Upper lobe of left lung (tissue), 6 donors: ENCODE data around the gene FALEC. TPM values are rescaled to one million over a fixed set of nuclear protein-coding genes. Genes with fewer than 3 reads are reported as not detected.

ENCODE experiments used
- ATAC-seq, 2 donors: fragments of 200-7000 bp; cut with Tn5 transposase; one replicate each; pipeline ENCODE4 v1.9.1; 2022; ENCODE audit warnings: mild to moderate bottlenecking in 2 of 2, moderate library complexity in 2 of 2; ENCODE audit not compliant: low FRiP score in 2 of 2
- DNase-seq, 2 donors: peaks; one replicate each; pipeline ENCODE4 v3.0.0-alpha.2; 2019 to 2020
- H3K27ac ChIP-seq, 4 donors: fragments of 200-600 bp; sonication (generic); one replicate each; pipeline ENCODE4 v1.5.1; 2016 to 2019
- H3K27me3 ChIP-seq, 4 donors: fragments of 200-600 bp; sonication (generic); one replicate each; pipeline ENCODE4 v1.5.1; 2017 to 2019
- H3K36me3 ChIP-seq, 4 donors: fragments of 200-600 bp; sonication (generic); one replicate each; pipeline ENCODE4 v1.5.1; 2016 to 2019
- H3K4me1 ChIP-seq, 4 donors: fragments of 200-600 bp; sonication (generic); one replicate each; pipeline ENCODE4 v1.5.1; 2018 to 2019
- H3K4me3 ChIP-seq, 4 donors: fragments of 200-600 bp; sonication (generic); one replicate each; pipeline ENCODE4 v1.5.1; 2017 to 2019; ENCODE audit warnings: mild to moderate bottlenecking in 2 of 4, moderate library complexity in 1 of 4
- H3K9me3 ChIP-seq, 4 donors: fragments of 200-600 bp; sonication (generic); one replicate each; pipeline ENCODE4 v1.5.1; 2018 to 2019
- EP300 ChIP-seq, 4 donors: sonication (generic); formaldehyde crosslinking; IDR thresholded peaks; one replicate each; pipeline ENCODE4 v1.5.1; 2017; ENCODE audit warnings: antibody characterized with exemption in 4 of 4, control low read depth in 2 of 4
- POLR2A ChIP-seq, 4 donors: fragments of 450-650 bp; IDR thresholded peaks; one replicate each; pipeline ENCODE4 v1.5.1; 2016 to 2017; ENCODE audit warnings: antibody characterized with exemption in 4 of 4, mild to moderate bottlenecking in 2 of 4
- POLR2AphosphoS5 ChIP-seq, 2 donors: sonication (generic); formaldehyde crosslinking; IDR thresholded peaks; one replicate each; pipeline ENCODE4 v1.5.1; 2017; ENCODE audit warnings: antibody characterized with exemption in 2 of 2
- WGBS, 2 donors: methylation state at CpG; one replicate each; pipeline ENCODE4 v1.1.5; 2017 to 2018; 5-methylcytosine and 5-hydroxymethylcytosine counted together
- total RNA-seq, 6 donors: library from RNA; depleted of rRNA in 4 of 6; stranded (reverse); fragments of >200 nt in 4 of 6; gene quantifications; one replicate each; pipeline versions ENCODE4 v1.1.0 to v1.2.1, GENCODE V29; 2016 to 2021
- TF ChIP-seq, protein P1 (sequence below), 6 experiments: fragments of 450-650 bp in 4 of 6; fragments of 200-600 bp in 2 of 6; sonication (generic) in 2 of 6; IDR thresholded peaks; one replicate each; pipeline ENCODE4 v1.5.1; 2016 to 2019; ENCODE audit warnings: antibody characterized with exemption in 6 of 6
- donor health status: DM: no; HTN: no; CAD: no; lungs with moderate emphysema.
- donor health status: DM: no; HTN: yes; CAD: no; lungs with severe emphysema.

The FALEC gene
- total RNA-seq, 6 donors from 2014 or later, result 4.2 TPM; not detected in 5

DNA sequence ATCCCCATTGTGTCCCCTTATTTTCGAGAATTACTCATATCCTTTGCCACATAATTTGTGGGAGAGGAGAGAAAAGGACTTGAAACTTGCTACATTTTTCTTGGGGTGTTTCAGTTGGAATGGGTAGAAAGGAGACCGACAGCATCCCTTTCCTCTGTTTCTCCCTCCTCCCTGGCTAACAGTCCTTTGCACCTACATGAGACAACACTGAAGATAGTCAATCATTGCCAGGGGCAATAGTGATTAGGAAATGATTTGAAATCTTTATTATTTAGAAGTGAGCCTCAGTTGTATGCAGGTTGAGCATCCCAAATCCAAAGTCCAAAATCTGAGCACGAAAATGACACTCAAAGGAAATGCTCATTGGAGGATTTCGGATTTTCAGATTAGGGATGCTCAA, 36.2 kb upstream of the FALEC start:
- Histone ChIP-seq H3K27me3 (no peaks in the 10 kb centered on the region), H3K4me3 (no peak overlapping the region), H3K36me3 (no peaks in the 10 kb centered on the region), H3K27ac (no peak overlapping the region), H3K9me3 (no peaks in the 10 kb centered on the region), H3K4me1 (peaks cover 8 to 22% (median 12%) of the 10 kb centered on the region in 4 donors)
- no peak for TF ChIP-seq EP300 (IDR thresholded peaks at IDR 0.05)
- TF ChIP-seq, protein P1, sequence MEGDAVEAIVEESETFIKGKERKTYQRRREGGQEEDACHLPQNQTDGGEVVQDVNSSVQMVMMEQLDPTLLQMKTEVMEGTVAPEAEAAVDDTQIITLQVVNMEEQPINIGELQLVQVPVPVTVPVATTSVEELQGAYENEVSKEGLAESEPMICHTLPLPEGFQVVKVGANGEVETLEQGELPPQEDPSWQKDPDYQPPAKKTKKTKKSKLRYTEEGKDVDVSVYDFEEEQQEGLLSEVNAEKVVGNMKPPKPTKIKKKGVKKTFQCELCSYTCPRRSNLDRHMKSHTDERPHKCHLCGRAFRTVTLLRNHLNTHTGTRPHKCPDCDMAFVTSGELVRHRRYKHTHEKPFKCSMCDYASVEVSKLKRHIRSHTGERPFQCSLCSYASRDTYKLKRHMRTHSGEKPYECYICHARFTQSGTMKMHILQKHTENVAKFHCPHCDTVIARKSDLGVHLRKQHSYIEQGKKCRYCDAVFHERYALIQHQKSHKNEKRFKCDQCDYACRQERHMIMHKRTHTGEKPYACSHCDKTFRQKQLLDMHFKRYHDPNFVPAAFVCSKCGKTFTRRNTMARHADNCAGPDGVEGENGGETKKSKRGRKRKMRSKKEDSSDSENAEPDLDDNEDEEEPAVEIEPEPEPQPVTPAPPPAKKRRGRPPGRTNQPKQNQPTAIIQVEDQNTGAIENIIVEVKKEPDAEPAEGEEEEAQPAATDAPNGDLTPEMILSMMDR (IDR thresholded peaks at IDR 0.05), result no peak
- no peak for TF ChIP-seq POLR2A (IDR thresholded peaks at IDR 0.05)
- no peak for TF ChIP-seq POLR2AphosphoS5 (IDR thresholded peaks at IDR 0.05)
- 75 to 77% methylated on average over 4 of the region's 4 CpGs for WGBS, 2 donors
- ATAC-seq (no peak), DNase-seq (no peak)

DNA sequence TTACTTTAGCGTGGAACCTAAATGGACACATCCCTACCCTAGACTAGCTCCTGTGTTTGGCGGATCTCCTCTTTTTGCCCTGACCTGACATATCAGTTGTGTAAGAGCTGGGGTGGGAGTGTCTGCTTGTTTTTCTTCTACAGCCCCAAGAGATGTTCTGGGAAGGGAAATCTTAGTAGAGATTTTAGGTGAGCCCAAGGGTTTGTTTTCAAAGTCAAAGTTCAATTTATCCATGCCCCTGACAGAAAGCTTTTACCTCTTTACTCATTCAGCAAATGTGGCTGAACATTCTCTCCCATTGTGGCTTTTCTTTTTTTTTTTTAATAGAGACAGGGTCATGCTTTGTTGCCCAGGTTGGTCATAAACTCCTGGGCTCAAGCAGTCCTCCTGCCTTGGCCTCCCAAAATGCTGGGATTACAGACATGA, 35.6 kb upstream of the FALEC start:
- ATAC-seq (no peak), DNase-seq (no peak)
- TF ChIP-seq, protein P1 (IDR thresholded peaks at IDR 0.05), result no peak
- no peak for TF ChIP-seq POLR2AphosphoS5 (IDR thresholded peaks at IDR 0.05)
- no peak for TF ChIP-seq POLR2A (IDR thresholded peaks at IDR 0.05)
- TF ChIP-seq EP300 (IDR thresholded peaks at IDR 0.05), result no peak
- Histone ChIP-seq H3K4me1 (peaks cover 8 to 19% (median 11%) of the 10 kb centered on the region in 4 donors), H3K27ac (no peak overlapping the region), H3K9me3 (no peaks in the 10 kb centered on the region), H3K27me3 (no peaks in the 10 kb centered on the region), H3K4me3 (no peak overlapping the region), H3K36me3 (no peaks in the 10 kb centered on the region)
- 53 to 63% methylated on average over 2 of the region's 2 CpGs for WGBS, 2 donors

DNA sequence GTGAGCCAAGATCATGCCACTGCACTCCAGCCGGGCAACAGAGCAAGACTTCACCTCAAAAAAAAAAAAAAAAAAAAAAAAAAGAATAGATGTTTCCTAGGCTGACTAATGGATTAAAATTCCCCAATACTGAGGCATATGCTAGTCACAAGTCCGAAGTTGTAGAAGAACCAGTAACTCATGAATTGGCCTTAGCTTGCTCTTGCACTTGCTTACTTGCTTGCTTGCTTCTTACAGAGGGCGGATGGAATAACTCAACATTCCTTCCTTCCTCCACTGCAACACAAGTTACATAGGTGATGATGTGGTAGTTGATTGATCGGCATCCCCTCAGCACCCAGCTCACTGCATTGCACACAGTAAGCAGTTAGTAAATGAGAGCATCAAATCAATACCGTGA, 31.1 kb upstream of the FALEC start:
- Histone ChIP-seq H3K9me3 (no peaks in the 10 kb centered on the region), H3K4me3 (no peak overlapping the region), H3K36me3 (peaks cover 0 to 8% (median 0%) of the 10 kb centered on the region in 4 donors), H3K27me3 (peaks cover 0 to 3% (median 0%) of the 10 kb centered on the region in 4 donors), H3K27ac (no peak overlapping the region), H3K4me1 (peaks cover 6 to 8% (median 8%) of the 10 kb centered on the region in 4 donors)
- DNase-seq (no peak), ATAC-seq (no peak)
- TF ChIP-seq POLR2A (IDR thresholded peaks at IDR 0.05), result no peak
- TF ChIP-seq, protein P1 (IDR thresholded peaks at IDR 0.05), result no peak
- TF ChIP-seq EP300 (IDR thresholded peaks at IDR 0.05), result no peak
- no peak for TF ChIP-seq POLR2AphosphoS5 (IDR thresholded peaks at IDR 0.05)
- WGBS, 2 donors, result 80 to 88% methylated on average over 5 of the region's 5 CpGs

DNA sequence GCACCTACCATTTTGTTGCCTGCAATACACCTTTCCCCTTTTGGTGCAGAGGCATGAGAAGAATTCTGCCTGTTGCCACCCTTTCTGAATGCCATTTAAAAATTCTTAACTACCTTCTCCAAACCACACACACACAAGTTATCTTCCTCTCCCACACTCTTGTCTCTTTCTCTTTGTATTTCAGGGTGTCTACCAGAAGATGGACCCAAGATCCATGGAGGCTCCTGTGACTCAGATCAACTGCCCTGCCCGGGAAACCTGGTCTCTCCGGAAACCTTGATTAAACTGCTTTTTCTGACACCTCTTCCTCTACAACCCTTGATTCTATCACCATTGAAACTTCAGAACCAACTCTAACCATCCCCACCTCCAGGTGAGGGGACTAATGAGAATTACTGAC, 30.7 kb upstream of the FALEC start:
- no peak overlapping the region for H3K27ac ChIP-seq
- H3K4me3 ChIP-seq, result no peak overlapping the region
- TF ChIP-seq, protein P1 (IDR thresholded peaks at IDR 0.05), result no peak
- TF ChIP-seq POLR2A (IDR thresholded peaks at IDR 0.05) (no peak), EP300 (IDR thresholded peaks at IDR 0.05) (no peak), POLR2AphosphoS5 (IDR thresholded peaks at IDR 0.05) (no peak)
- no peak for ATAC-seq
- no peak for DNase-seq
- H3K36me3 ChIP-seq, result peaks cover 0 to 13% (median 0%) of the 10 kb centered on the region in 4 donors
- peaks cover 6 to 8% (median 8%) of the 10 kb centered on the region in 4 donors for H3K4me1 ChIP-seq
- H3K9me3 ChIP-seq, result no peaks in the 10 kb centered on the region
- H3K27me3 ChIP-seq, result peaks cover 0 to 3% (median 0%) of the 10 kb centered on the region in 4 donors
- WGBS, 2 donors, result 26 to 37% methylated on average over 2 of the region's 2 CpGs
